GM23338 (cell line): ENCODE measurements around the gene TGDS. TPM values are rescaled to one million over a fixed set of nuclear protein-coding genes. Genes with fewer than 3 reads are reported as not detected.
"Not testable (repeated sequence)": the region's sequence is repeated elsewhere in the genome, so short reads cannot be mapped to it uniquely, and the experiment has no call there.

ENCODE experiments used
- ATAC-seq: fragments of 200-7000 bp; cut with Tn5 transposase; 3 replicates; pipeline ENCODE4 v1.9.1; 2020
- DNase-seq: peaks from one replicate; pipeline ENCODE4 v3.0.0-alpha.2; 2015; ENCODE audit warnings: low spot score
- H2AFZ ChIP-seq: fragments of 200-600 bp; sonication (generic); 2 replicates; pipeline ENCODE4 v1.8.0; 2016; ENCODE audit warnings: antibody characterized with exemption, mild to moderate bottlenecking, moderate library complexity
- H3F3A ChIP-seq: fragments of 200-600 bp; sonication (generic); replicated peaks from 2 replicates; pipeline ENCODE4 v1.8.0; 2017; ENCODE audit warnings: antibody characterized with exemption, mixed run types, low read depth
- H3K27ac ChIP-seq: fragments of 200-600 bp; sonication (generic); 2 replicates; pipeline ENCODE4 v1.6.1; 2016; ENCODE audit warnings: low read depth
- H3K27me3 ChIP-seq: fragments of 200-600 bp; sonication (generic); 2 replicates; pipeline ENCODE4 v1.8.0; 2016; ENCODE audit warnings: mild to moderate bottlenecking, mixed run types, moderate library complexity; ENCODE audit not compliant: insufficient read depth
- H3K36me3 ChIP-seq: fragments of 200-600 bp; sonication (generic); 2 replicates; pipeline ENCODE4 v1.8.0; 2016; ENCODE audit warnings: mild to moderate bottlenecking; ENCODE audit not compliant: insufficient read depth
- H3K4me1 ChIP-seq: fragments of 200-600 bp; sonication (generic); 2 replicates; pipeline ENCODE4 v1.8.0; 2016; ENCODE audit warnings: mild to moderate bottlenecking, moderate library complexity; ENCODE audit not compliant: insufficient read depth
- H3K4me2 ChIP-seq: fragments of 200-600 bp; sonication (generic); 2 replicates; pipeline ENCODE4 v1.7.1; 2017; ENCODE audit warnings: mixed run types
- H3K4me3 ChIP-seq: fragments of 200-600 bp; sonication (generic); 2 replicates; pipeline ENCODE4 v1.6.1; 2016; ENCODE audit warnings: mixed run types
- H3K79me2 ChIP-seq: fragments of 200-600 bp; sonication (generic); replicated peaks from 2 replicates; pipeline ENCODE4 v1.8.0; 2017; ENCODE audit warnings: mild to moderate bottlenecking; ENCODE audit not compliant: insufficient read depth
- H3K9me2 ChIP-seq: fragments of 200-600 bp; sonication (generic); 2 replicates; pipeline ENCODE4 v1.8.0; 2017; ENCODE audit not compliant: insufficient read depth
- H4K20me1 ChIP-seq: fragments of 200-600 bp; sonication (generic); replicated peaks from 2 replicates; pipeline ENCODE4 v1.8.0; 2017; ENCODE audit warnings: mild to moderate bottlenecking; ENCODE audit not compliant: insufficient read depth
- H3K27ac Mint-ChIP-seq: 2 replicates; pipeline ENCODE4 v1.8.0; 2020; ENCODE audit warnings: inconsistent platforms, mild to moderate bottlenecking, moderate library complexity, mixed read lengths
- H3K27me3 Mint-ChIP-seq: 3 replicates; pipeline ENCODE4 v1.8.0; 2022; ENCODE audit warnings: low read depth, mild to moderate bottlenecking, moderate library complexity, mixed read lengths, inconsistent platforms; ENCODE audit not compliant: insufficient read depth, poor library complexity
- H3K36me3 Mint-ChIP-seq: 3 replicates; pipeline ENCODE4 v1.8.0; 2021; ENCODE audit warnings: low read depth, mild to moderate bottlenecking, inconsistent platforms, moderate library complexity, mixed read lengths
- H3K4me1 Mint-ChIP-seq: 3 replicates; pipeline ENCODE4 v1.8.0; 2020; ENCODE audit warnings: mild to moderate bottlenecking, inconsistent platforms, mixed read lengths
- H3K4me3 Mint-ChIP-seq: 3 replicates; pipeline ENCODE4 v1.8.0; 2021; ENCODE audit warnings: moderate library complexity, mild to moderate bottlenecking, inconsistent platforms, mixed read lengths
- H3K9me3 Mint-ChIP-seq: 3 replicates; pipeline ENCODE4 v1.8.0; 2020; ENCODE audit warnings: moderate library complexity, mild to moderate bottlenecking, inconsistent platforms, mixed read lengths
- CREB1 ChIP-seq: fragments of 250-450 bp; sonication (Bioruptor Pico); IDR thresholded peaks from 2 replicates; pipeline ENCODE4 v1.5.0; 2020; ENCODE audit warnings: low read depth, mild to moderate bottlenecking, moderate library complexity
- POLR2AphosphoS5 ChIP-seq: IDR thresholded peaks from 2 replicates; pipeline ENCODE4 v1.6.1; 2016; ENCODE audit warnings: antibody characterized with exemption, low read depth
- ZNF114 ChIP-seq: fragments of 250-450 bp; sonication (Bioruptor Pico); IDR thresholded peaks from 2 replicates; pipeline ENCODE4 v1.5.0; 2020; ENCODE audit warnings: mild to moderate bottlenecking, moderate library complexity
- ZNF331 ChIP-seq: fragments of 250-450 bp; sonication (Bioruptor Pico); IDR thresholded peaks from 2 replicates; pipeline ENCODE4 v1.5.0; 2020; ENCODE audit warnings: low read depth, mild to moderate bottlenecking, moderate library complexity
- ZNF462 ChIP-seq: fragments of 250-450 bp; sonication (Bioruptor Pico); IDR thresholded peaks from 2 replicates; pipeline ENCODE4 v1.5.0; 2020; ENCODE audit warnings: mild to moderate bottlenecking, moderate library complexity
- polyA plus RNA-seq: library from polyadenylated mRNA; unstranded; fragments of >200 nt; fragmentation: Nextera tagmentation; extraction: Ambion mirVana; gene quantifications from 2 replicates; pipeline ENCODE4 v1.2.1, GENCODE V29; 2016
- total RNA-seq: library from RNA; depleted of rRNA; stranded (reverse); fragments of >200 nt; shearing (Covaris generic); gene quantifications from 2 replicates; pipeline ENCODE4 v1.2.3, GENCODE V29; 2014
- TF ChIP-seq, protein P1 (sequence below): IDR thresholded peaks from one replicate; pipeline ENCODE4 v1.6.1; 2018; ENCODE audit warnings: antibody characterized with exemption; ENCODE audit not compliant: unreplicated experiment

TGDS gene
- total and polyA plus RNA-seq, 2 experiments from 2014 or later, result 18.4 to 19.6 TPM

- no peak for DNase-seq
- no peak for ATAC-seq
- Histone ChIP-seq H3K36me3 (no peaks in the 10 kb centered on the region), H3K9me2 (no peaks in the 10 kb centered on the region), H3K4me2 (no peak overlapping the region), H3K79me2 (no peaks in the 10 kb centered on the region), H3K27ac (no peak overlapping the region), H2AFZ (no peak overlapping the region), H3K4me3 (no peak overlapping the region), H3F3A (no peaks in the 10 kb centered on the region), H3K4me1 (no peaks in the 10 kb centered on the region), H4K20me1 (no peaks in the 10 kb centered on the region), H3K27me3 (no peaks in the 10 kb centered on the region)
- no peak for TF ChIP-seq ZNF114
- TF ChIP-seq POLR2AphosphoS5, result no peak
- TF ChIP-seq, protein P1, sequence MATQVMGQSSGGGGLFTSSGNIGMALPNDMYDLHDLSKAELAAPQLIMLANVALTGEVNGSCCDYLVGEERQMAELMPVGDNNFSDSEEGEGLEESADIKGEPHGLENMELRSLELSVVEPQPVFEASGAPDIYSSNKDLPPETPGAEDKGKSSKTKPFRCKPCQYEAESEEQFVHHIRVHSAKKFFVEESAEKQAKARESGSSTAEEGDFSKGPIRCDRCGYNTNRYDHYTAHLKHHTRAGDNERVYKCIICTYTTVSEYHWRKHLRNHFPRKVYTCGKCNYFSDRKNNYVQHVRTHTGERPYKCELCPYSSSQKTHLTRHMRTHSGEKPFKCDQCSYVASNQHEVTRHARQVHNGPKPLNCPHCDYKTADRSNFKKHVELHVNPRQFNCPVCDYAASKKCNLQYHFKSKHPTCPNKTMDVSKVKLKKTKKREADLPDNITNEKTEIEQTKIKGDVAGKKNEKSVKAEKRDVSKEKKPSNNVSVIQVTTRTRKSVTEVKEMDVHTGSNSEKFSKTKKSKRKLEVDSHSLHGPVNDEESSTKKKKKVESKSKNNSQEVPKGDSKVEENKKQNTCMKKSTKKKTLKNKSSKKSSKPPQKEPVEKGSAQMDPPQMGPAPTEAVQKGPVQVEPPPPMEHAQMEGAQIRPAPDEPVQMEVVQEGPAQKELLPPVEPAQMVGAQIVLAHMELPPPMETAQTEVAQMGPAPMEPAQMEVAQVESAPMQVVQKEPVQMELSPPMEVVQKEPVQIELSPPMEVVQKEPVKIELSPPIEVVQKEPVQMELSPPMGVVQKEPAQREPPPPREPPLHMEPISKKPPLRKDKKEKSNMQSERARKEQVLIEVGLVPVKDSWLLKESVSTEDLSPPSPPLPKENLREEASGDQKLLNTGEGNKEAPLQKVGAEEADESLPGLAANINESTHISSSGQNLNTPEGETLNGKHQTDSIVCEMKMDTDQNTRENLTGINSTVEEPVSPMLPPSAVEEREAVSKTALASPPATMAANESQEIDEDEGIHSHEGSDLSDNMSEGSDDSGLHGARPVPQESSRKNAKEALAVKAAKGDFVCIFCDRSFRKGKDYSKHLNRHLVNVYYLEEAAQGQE, result no peak
- no peak for TF ChIP-seq ZNF462 (CRISPR knock-in tag)
- TF ChIP-seq ZNF331 (CRISPR knock-in tag), result no peak
- no peak for TF ChIP-seq CREB1 (CRISPR knock-in tag)
- Mint-ChIP-seq H3K4me3 (no peak overlapping the region), H3K36me3 (peaks cover 7% of the 10 kb centered on the region; the same call in 1 of the 3 replicates), H3K27ac (no peak overlapping the region), H3K9me3 (peaks cover 9% of the 10 kb centered on the region), H3K4me1 (peaks cover 6% of the 10 kb centered on the region), H3K27me3 (no peaks in the 10 kb centered on the region)
These were observed 44.8 kb upstream of the TGDS start for GRCh38 chr13:94640721-94641120.

- peaks cover 22% of the 10 kb centered on the region for H3K4me1 Mint-ChIP-seq
- H3F3A ChIP-seq, H3K27me3 Mint-ChIP-seq, H3K4me3 ChIP-seq, ATAC-seq, H3K4me3 Mint-ChIP-seq, H3K9me3 Mint-ChIP-seq, H3K4me2 ChIP-seq, H2AFZ ChIP-seq, H3K27ac Mint-ChIP-seq, H3K9me2 ChIP-seq, H3K36me3 ChIP-seq, H3K79me2 ChIP-seq, H3K27me3 ChIP-seq, H4K20me1 ChIP-seq, H3K27ac ChIP-seq, DNase-seq, H3K36me3 Mint-ChIP-seq: not testable (repeated sequence)
- H3K4me1 ChIP-seq, result peaks cover 13% of the 10 kb centered on the region
These were observed 41.7 kb upstream of the TGDS start for GRCh38 chr13:94637677-94638076.
